A204.1 (cell line): ENCODE measurements around the gene ELP4.
"Not testable (repeated sequence)": the region's sequence is repeated elsewhere in the genome, so short reads cannot be mapped to it uniquely, and the experiment has no call there.

Experiments used
- FAIRE-seq: peaks from 2 replicates; lab custom pipeline; 2012; peaks lifted over from hg19 to GRCh38; lab: Jason Lieb, UNC

The ELP4 gene

DNA sequence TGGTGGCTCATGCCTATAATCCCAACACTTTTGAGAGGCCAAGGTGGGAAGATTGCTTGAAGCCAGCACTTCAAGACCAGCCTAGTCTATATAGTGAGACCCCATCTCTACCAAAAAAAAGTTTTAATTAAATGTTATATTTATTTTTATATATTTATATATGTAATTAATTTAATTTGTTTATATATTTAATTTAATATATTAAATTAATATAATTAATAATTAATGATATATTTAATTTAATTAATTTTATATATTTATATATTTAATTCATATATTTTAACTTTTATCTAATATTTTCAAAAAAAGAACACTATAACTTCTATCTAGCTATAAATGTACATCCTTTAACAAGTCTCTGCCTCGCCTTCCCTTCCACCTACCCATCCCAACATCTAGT, 196.8 kb downstream of the ELP4 start:
- peak; percentile 97 for FAIRE-seq

GRCh38 chr11:31711137-31711536, 201.6 kb downstream of the ELP4 start:
- no peak for FAIRE-seq

DNA sequence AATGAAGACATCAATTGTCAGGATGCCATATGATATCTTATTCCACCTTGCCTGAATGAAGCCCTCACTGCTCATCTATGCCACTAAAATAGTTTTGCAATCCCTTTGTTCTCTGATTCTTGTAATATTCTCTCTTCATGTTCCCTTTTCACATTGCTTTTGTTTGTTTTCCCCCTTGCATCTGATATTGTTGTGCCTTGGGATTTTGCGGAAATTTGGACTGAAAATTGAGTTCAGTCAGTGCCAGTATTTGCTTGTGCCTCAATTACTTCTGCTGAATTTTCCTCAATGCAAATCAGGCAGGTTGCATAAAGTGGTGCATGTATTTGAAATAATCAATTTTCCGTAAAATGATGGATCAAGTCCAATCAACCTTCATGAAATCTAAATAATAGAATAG, 203.3 kb downstream of the ELP4 start:
- no peak for FAIRE-seq

DNA sequence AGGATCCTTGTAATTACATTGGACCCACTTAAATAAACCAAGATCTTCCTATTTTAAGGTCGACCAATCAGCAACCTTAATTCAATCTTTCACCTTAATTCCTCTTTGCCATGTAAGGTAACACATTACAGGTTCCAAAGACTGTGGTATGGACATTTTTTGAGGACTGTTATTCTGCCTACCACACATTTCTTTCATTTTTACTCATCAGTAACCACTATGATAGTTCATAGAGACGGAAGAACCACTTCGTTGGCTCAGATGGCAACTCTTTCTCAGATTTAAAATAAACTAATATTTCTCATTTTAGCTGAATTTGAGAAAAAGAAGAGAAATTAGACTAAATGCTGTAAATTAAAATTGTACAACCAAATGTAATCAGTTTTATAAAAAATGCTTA, 205.3 kb downstream of the ELP4 start:
- no peak for FAIRE-seq

GRCh38 chr11:31720225-31720624, 210.7 kb downstream of the ELP4 start:
- no peak for FAIRE-seq

- FAIRE-seq = no peak
Measured at GRCh38 chr11:31720671-31721365, 211.3 kb downstream of the ELP4 start.

GRCh38 chr11:31722754-31723153, 213.2 kb downstream of the ELP4 start:
- no peak for FAIRE-seq

DNA sequence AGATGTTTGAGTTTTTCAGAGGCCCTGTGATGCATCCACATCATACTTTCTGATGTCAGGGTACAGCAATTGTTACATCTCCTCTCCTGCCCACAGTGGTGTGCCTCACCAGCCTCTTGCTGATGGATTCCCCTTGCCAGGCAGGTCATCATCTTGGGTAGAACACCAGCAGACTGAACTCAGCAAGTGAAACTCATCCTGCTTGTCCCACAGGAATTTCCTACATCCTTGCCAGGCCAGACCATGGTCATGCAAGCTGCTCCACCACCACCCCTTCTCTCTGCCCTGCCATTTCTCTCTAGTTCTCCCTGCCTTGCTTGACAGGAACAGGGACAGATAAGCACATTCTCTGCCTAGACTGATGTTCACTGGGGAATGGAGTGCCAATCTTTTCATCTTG, 215.6 kb downstream of the ELP4 start:
- no peak for FAIRE-seq

DNA sequence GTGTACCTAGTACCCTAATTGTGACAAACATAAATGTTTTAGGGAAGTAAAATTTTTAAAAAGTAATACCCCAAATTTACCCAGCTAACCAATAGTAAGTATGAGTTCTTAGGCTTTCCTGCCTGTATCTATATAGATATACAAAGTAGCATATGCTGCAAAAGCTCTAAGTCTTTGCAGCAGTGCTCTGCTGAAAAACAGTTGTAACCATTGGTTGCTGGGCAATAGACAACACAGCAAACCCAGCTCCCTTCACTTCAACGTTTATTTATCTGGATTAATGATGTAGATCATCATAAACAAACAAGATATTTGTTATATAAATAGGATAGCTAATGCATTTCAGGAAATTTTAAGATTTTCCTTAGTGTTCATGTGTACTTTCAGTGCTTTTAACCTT, 218.9 kb downstream of the ELP4 start:
- no peak for FAIRE-seq

DNA sequence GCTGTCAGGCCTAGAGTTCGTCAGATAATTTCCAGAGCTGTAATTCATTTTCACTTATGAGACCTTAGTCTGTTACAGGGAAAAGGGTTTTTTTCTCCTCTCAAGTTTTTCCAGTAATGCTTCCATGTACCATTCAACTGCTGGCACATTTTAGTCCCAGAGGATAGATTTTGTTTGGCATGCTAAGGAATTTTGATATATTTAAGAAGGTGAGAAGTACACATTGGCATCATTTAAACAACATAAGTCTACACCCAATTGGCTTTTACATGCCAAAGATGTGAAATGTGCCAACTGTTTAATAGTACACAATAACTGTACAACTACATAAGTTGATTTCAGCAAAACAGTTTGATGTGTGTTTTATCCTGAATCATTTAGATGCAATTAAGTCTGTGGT, 230.6 kb downstream of the ELP4 start:
- no peak for FAIRE-seq

GRCh38 chr11:31740731-31741368, 231.3 kb downstream of the ELP4 start:
- not testable (repeated sequence) for FAIRE-seq

- FAIRE-seq = no peak
Measured at GRCh38 chr11:31747581-31747980, 238.0 kb downstream of the ELP4 start.

- FAIRE-seq = no peak
Measured at GRCh38 chr11:31757260-31757835, 247.8 kb downstream of the ELP4 start.

GRCh38 chr11:31761636-31762035, 252.1 kb downstream of the ELP4 start:
- FAIRE-seq = no peak

- no peak for FAIRE-seq
Measured at GRCh38 chr11:31763296-31763695, 253.7 kb downstream of the ELP4 start.

DNA sequence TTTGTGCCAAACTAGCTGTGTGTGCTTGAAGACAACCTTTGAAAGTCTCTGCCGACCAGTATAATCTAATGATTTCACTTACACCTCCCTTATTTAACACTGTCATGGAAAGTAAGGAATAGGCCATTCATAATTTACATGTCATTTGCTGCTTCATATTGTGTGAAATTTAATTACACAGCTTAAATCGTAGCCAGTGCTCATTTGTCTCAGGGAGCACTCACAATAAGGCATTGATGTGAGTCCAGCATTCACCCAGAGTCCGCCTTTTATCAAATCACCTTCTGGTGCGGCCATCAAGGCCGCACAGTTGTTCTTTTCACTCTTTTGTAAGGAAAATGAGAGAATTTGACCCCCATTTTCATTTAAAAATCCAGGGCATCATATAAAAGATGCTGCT, 254.7 kb downstream of the ELP4 start:
- no peak for FAIRE-seq

GRCh38 chr11:31764766-31765165, 255.2 kb downstream of the ELP4 start:
- no peak for FAIRE-seq

- FAIRE-seq = no peak
Measured at GRCh38 chr11:31767066-31767465, 257.5 kb downstream of the ELP4 start.

GRCh38 chr11:31767685-31768084, 258.1 kb downstream of the ELP4 start:
- no peak for FAIRE-seq

- no peak for FAIRE-seq
Measured at GRCh38 chr11:31768749-31769640, 259.4 kb downstream of the ELP4 start.

GRCh38 chr11:31770011-31770700, 260.6 kb downstream of the ELP4 start:
- FAIRE-seq = no peak

DNA sequence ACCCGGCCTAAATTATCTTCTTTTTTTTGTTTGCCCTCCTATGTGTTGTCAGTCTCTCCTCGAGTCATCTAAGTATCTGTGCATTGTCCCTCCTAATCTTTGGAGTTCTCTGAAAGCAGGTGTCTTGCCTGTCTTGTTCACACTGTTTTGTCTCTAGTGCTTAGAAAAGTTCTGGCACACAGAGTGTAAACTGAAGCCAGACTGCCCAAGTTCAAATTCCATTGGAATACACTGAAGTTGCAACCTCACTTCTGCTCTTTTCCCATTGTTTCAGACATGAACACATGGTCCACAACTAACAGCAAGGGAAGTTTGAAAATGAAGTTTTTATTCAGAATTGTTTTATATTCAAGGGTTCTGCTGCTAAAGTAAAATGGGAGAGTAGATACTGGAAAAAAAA, 262.8 kb downstream of the ELP4 start:
- FAIRE-seq = no peak
